HG03039 (cell line): Measurements from ENCODE around the gene SOX14.

Experiments used
- ATAC-seq: cut with Tn5 transposase; IDR thresholded peaks from one replicate; pipeline ENCODE4 v1.9.1; 2021; ENCODE audit warnings: mild to moderate bottlenecking, moderate library complexity; ENCODE audit not compliant: unreplicated experiment

Gene SOX14

GRCh38 chr3:137767538-137768360 lies 3.6 kb downstream of the SOX14 start:
- no peak for ATAC-seq

GRCh38 chr3:137768361-137769321 lies 4.5 kb downstream of the SOX14 start:
- ATAC-seq = no peak

- no peak for ATAC-seq
Observed at GRCh38 chr3:137769322-137770065, 5.4 kb downstream of the SOX14 start.

- no peak for ATAC-seq
Observed at GRCh38 chr3:137770066-137770834, 6.1 kb downstream of the SOX14 start.

GRCh38 chr3:137770835-137771399 lies 6.8 kb downstream of the SOX14 start:
- ATAC-seq = no peak

- ATAC-seq = no peak
Observed at GRCh38 chr3:137771401-137772213, 7.5 kb downstream of the SOX14 start.

DNA sequence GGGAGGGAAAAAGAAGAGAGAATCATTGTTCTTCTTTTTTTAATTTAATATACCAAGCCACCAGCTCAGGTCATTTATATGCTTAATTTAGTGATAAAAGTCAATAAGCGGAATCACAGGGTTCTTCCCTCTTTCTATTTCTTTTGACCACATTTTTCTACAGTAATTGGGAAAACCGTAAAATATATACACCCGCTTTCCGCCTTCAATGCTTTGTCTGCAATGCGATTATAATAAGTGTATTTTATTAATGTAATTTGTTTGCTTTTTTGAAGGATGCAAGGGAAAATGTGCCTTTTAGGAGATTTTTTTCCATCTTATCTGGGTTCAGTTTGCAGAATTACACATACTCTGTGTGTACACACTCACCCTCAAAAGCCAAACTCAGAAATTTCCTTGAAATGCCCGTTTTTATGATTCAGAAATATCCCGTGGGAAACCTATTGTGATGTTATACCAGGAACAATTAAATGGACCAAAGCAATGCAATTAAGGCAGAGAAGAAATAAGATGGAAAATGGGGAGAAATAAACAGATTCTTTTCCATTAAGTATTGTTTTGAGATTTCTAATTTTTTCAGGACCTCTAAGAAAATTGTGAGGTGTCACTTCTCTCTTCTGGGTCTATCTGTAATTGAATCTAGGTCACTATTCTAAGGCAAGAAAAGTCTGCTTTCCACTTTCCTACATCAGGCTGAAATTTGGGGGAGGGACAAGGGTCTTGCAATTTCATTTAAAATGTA lies 8.3 kb downstream of the SOX14 start:
- no peak for ATAC-seq

- ATAC-seq = no peak
Observed at GRCh38 chr3:137778941-137779340, 14.8 kb downstream of the SOX14 start.

DNA sequence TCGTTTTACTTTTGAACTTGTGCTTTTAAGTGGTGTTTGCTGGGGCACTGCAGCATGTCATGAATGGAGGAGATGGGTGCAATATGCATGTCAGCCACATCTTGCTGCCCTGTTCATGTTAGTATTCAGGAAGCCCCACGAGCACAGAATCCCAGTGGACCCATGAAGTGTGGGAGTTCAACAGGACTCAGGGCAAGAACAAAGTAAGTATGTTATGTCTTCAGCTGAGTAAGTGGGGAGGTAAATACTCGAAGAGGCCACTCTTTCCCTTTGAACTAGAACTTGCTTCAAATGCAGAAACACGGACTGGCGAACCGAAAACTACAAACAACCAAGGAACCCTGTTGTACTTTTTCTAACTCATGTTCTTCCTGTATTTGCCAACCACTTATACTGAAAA lies 23.4 kb downstream of the SOX14 start:
- no peak for ATAC-seq

DNA sequence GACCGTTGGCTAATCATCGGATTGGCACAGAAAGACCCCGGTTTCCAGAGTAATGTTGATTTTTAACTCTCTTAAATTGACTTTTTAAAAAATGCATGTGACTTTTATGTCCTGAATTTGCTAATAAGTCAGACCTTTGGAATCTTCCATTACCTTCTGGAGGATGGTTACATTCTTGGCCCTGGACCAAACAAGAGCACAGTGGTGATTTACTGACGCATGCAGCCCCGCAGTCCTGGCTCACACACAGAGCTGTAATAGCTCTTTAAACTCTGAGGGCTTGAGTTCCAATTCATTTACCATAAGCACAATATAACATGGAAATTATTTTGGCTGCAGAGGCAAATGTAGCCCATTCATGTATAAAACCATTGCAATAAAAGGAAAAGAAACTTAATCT lies 25.1 kb downstream of the SOX14 start:
- no peak for ATAC-seq

DNA sequence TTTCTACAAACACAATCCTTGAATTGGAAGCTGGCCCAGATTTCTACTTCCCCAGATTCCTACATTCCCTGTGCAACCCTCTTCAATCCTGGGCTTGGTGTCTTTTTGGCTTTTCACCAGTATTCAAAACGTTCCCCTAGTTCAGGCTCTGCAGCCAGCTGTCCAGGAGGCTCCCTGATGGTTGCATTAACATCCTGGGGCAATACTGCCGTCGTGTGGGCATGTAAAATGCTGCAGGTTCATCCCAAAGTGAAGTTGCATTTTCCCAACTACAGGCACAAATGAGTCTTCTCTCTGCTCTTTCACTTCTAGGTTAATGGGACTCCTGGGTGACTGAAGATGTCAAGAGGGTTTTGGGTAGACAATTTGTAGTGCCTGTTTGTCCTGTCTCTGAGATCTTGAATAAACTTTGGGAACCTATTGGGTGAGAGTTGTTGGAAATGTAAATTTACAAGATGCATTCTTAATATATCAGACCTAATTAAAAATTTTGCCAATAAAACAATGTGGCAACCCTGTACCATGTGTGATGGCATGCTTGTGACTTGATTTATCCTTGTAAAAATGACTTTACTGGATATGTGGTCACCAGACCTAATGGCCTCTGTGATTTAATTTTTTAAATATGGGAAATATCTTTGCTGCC lies 28.6 kb downstream of the SOX14 start:
- no peak for ATAC-seq

GRCh38 chr3:137796993-137797392 lies 32.9 kb downstream of the SOX14 start:
- ATAC-seq = no peak

- ATAC-seq = no peak
Observed at GRCh38 chr3:137803215-137803614, 39.1 kb downstream of the SOX14 start.

DNA sequence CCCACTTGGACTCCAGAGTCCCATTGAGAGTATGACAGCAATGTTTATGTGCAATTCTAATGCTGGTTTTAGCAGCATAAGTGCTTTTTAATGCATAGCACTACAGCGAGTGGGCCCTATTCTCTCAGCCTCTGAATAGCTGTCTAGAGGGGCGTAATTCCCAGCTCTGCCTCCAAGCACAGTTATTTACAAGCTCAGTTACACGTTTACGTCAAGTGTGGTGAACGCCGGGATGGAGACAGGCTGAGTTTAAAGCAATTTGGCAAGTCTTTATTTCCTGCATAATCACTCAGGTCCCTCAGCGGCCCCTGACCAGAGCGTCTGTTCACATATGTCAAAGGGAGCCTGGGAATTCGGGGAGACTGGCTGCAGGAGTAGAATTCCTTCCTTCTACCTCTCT lies 43.9 kb downstream of the SOX14 start:
- no peak for ATAC-seq

DNA sequence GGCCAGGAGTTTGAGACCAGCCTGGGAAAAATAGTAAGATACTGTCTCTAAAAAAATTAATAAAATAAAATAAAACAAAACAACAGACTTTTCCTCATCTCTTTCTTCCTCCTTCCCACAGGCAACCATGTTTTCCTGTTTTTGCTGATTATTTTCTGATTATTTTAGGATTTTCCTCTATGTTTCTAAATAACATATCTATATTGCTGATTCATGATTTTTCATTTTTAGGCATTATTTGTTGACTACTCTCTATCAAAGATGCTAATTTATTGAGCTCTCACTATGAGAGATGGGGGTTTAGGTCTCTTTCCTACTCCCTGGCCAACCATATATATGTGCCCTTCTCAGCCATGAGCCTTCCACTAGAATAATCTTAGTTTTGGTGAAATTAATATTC lies 45.4 kb downstream of the SOX14 start:
- ATAC-seq = no peak

DNA sequence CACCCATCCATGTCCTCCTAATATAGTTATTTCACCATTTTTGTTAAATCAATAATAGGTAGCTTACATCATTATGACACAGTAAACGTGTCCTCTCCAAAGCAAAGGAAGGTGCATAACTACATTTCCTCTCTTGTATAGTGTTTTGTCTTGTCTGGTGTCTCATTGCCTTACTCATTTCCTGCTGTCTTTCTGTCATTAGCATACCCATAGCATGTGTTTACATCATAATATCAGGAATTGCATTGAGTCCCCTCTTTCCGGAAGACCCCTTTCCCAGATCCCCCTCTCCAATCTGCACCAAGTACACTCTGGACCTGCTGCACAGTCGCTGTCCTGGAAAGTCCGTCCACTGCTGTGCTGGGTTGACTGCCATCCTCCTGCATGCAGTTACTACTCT lies 47.9 kb downstream of the SOX14 start:
- no peak for ATAC-seq

DNA sequence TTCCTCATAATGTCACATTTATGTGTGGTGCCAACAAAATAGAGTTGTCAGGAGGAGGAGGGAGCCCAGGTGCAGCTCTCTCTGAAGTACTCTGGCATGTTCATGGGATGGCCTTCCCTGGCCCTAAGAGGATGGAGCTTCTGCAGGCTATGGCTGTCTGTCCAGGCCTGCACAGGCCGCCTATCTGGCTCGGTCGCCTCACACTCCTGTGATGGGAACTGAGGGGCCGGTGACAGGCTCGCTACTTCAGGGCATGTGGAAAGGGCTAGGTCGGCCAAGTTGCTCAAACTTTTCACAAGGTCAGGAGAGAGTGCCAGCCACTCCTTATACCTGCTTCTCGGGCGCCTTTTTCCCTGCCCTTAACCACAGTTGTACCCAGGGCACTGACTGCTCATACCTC lies 51.1 kb downstream of the SOX14 start:
- ATAC-seq = no peak
